Fibroblast of peridontal ligament (primary cell): ENCODE results near the gene UCN3.
"Not testable (repeated sequence)": the region's sequence is repeated elsewhere in the genome, so short reads cannot be mapped to it uniquely, and the experiment has no call there.

Experiments
- DNase-seq: peaks from one replicate; pipeline ENCODE4 v3.0.0-alpha.2; 2010; ENCODE audit errors: extremely low read depth

UCN3 gene

GRCh38 chr10:5369362-5370158 lies 4.8 kb downstream of the UCN3 start:
- no peak for DNase-seq

- no peak for DNase-seq
Observed at GRCh38 chr10:5370493-5371352, 6.0 kb downstream of the UCN3 start.

- DNase-seq: no peak
Observed at GRCh38 chr10:5373307-5373706, 8.5 kb downstream of the UCN3 start.

- DNase-seq: no peak
Observed at GRCh38 chr10:5373891-5374611, 9.3 kb downstream of the UCN3 start.

GRCh38 chr10:5376450-5376849 lies 11.7 kb downstream of the UCN3 start:
- DNase-seq: no peak

- not testable (repeated sequence) for DNase-seq
Observed at GRCh38 chr10:5379202-5379601, 14.4 kb downstream of the UCN3 start.

- DNase-seq: not testable (repeated sequence)
Observed at GRCh38 chr10:5380395-5380794, 15.6 kb downstream of the UCN3 start.

- DNase-seq: no peak
Observed at GRCh38 chr10:5381187-5381586, 16.4 kb downstream of the UCN3 start.

GRCh38 chr10:5385224-5385623 lies 20.5 kb downstream of the UCN3 start:
- no peak for DNase-seq

GRCh38 chr10:5387169-5387568 lies 22.4 kb downstream of the UCN3 start:
- no peak for DNase-seq

GRCh38 chr10:5390607-5391205 lies 25.9 kb downstream of the UCN3 start:
- DNase-seq: no peak

- no peak for DNase-seq
Observed at GRCh38 chr10:5391790-5392189, 27.0 kb downstream of the UCN3 start.

- DNase-seq: no peak
Observed at GRCh38 chr10:5393529-5393928, 28.8 kb downstream of the UCN3 start.

GRCh38 chr10:5395168-5395567 lies 30.4 kb downstream of the UCN3 start:
- DNase-seq: no peak

- DNase-seq: no peak
Observed at GRCh38 chr10:5396556-5397300, 32.0 kb downstream of the UCN3 start.

GRCh38 chr10:5399332-5399731 lies 34.6 kb downstream of the UCN3 start:
- no peak for DNase-seq

- no peak for DNase-seq
Observed at GRCh38 chr10:5400468-5401240, 35.9 kb downstream of the UCN3 start.

GRCh38 chr10:5402798-5403197 lies 38.0 kb downstream of the UCN3 start:
- no peak for DNase-seq

GRCh38 chr10:5404208-5405041 lies 39.7 kb downstream of the UCN3 start, which contains the start of gene TUBAL3:
Gene TUBAL3 (minus strand): TSS chr10:5404828. CDS start chr10:5404792, 36 bp downstream.
- no peak for DNase-seq
